ENCODE data around the gene NELL2. TPM values are rescaled to one million over a fixed set of nuclear protein-coding genes. Genes with fewer than 3 reads are reported as not detected.

Gene NELL2
- total RNA-seq, 1 experiment from 2014 or later: 596 TPM

DNA sequence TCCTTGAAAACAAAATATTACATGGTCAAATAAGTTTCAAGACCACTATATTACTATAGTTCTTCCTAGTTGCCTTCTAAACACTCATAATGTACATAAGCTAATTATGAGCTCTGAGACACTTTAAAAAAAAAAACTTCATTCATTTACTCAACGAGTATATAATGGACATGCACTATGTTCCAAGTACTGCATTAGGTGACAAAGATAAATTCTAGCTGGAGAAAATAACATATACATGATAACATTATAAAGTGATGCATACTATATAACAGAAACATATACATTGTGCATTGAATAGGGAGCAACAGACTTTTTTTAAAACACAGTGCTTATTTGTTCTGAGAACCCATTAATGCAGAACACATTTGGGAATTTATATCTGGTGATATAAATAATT is 202.3 kb downstream of the NELL2 start:
- Histone ChIP-seq H3K27ac (ENCODE audit: low read depth, low read length, poor library complexity, severe bottlenecking) (no peak overlapping the region), H3K27me3 (replicated peaks; ENCODE audit: insufficient read depth, low read depth, low read length, poor library complexity) (no peaks in the 10 kb centered on the region), H3K4me3 (ENCODE audit: low read depth, low read length, poor library complexity, severe bottlenecking) (no peak overlapping the region), H3K9me3 (ENCODE audit: low read depth, low read length, poor library complexity, severe bottlenecking) (peaks cover 17% of the 10 kb centered on the region), H3K36me3 (ENCODE audit: insufficient read depth, low read length, poor library complexity, severe bottlenecking) (peaks cover 15% of the 10 kb centered on the region), H3K4me1 (ENCODE audit: insufficient read depth, low read length, poor library complexity, severe bottlenecking) (no peaks in the 10 kb centered on the region)
- BruUV-seq (replicated peaks): no TSS peak
- ChIA-PET CTCF (no interaction called here), POLR2A (ENCODE audit: low non-redundant PET) (no interaction called here)
- TF ChIP-seq, protein P1, sequence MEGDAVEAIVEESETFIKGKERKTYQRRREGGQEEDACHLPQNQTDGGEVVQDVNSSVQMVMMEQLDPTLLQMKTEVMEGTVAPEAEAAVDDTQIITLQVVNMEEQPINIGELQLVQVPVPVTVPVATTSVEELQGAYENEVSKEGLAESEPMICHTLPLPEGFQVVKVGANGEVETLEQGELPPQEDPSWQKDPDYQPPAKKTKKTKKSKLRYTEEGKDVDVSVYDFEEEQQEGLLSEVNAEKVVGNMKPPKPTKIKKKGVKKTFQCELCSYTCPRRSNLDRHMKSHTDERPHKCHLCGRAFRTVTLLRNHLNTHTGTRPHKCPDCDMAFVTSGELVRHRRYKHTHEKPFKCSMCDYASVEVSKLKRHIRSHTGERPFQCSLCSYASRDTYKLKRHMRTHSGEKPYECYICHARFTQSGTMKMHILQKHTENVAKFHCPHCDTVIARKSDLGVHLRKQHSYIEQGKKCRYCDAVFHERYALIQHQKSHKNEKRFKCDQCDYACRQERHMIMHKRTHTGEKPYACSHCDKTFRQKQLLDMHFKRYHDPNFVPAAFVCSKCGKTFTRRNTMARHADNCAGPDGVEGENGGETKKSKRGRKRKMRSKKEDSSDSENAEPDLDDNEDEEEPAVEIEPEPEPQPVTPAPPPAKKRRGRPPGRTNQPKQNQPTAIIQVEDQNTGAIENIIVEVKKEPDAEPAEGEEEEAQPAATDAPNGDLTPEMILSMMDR (conservative IDR thresholded peaks at IDR 0.05; ENCODE audit: low read depth, low read length): no peak
- TF ChIP-seq EZH2 (IDR thresholded peaks at IDR 0.05; ENCODE audit: borderline replicate concordance, low read depth, low read length, poor library complexity, severe bottlenecking): no peak
- no peak for DNase-seq (ENCODE audit: low spot score)
- intact Hi-C loops (cut with micrococcal nuclease; ENCODE audit: unreplicated experiment): no loop called here

DNA sequence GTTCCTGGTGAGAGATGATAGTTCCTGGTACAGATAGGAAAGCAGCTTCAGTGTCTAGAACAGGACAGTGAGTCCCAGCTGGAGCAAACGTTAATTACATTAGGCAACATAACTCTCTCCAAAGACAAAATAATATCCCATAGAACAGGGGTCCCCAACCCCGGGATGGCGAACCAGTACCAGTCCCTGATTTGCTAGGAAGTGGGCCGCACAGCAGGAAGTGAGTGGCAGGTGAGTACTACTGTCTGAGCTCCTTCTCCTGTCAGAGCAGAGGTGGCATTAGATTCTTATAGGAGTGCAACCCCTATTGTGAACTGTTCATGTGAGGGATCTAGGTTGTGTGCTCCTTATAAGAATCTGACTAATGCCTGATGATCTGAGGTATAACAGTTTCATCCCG is 204.1 kb downstream of the NELL2 start:
- intact Hi-C loops (cut with micrococcal nuclease; ENCODE audit: unreplicated experiment): no loop called here
- POLR2A ChIA-PET (ENCODE audit: low non-redundant PET): interaction anchor here (0.6 kb wide), 1 partner anchor 9 kb away, joined by 4 read pairs; no protein-coding TSS in a partner anchor
- H3K27ac ChIP-seq (ENCODE audit: low read depth, low read length, poor library complexity, severe bottlenecking): no peak overlapping the region
- peaks cover 17% of the 10 kb centered on the region for H3K9me3 ChIP-seq (ENCODE audit: low read depth, low read length, poor library complexity, severe bottlenecking)
- H3K4me1 ChIP-seq (ENCODE audit: insufficient read depth, low read length, poor library complexity, severe bottlenecking): no peaks in the 10 kb centered on the region
- H3K4me3 ChIP-seq (ENCODE audit: low read depth, low read length, poor library complexity, severe bottlenecking): no peak overlapping the region
- no peaks in the 10 kb centered on the region for H3K27me3 ChIP-seq (replicated peaks; ENCODE audit: insufficient read depth, low read depth, low read length, poor library complexity)
- no peak for DNase-seq (ENCODE audit: low spot score)
- CTCF ChIA-PET: no interaction called here
- TF ChIP-seq EZH2 (IDR thresholded peaks at IDR 0.05; ENCODE audit: borderline replicate concordance, low read depth, low read length, poor library complexity, severe bottlenecking): no peak
- TF ChIP-seq, protein P1 (conservative IDR thresholded peaks at IDR 0.05; ENCODE audit: low read depth, low read length): no peak
- no TSS peak for BruUV-seq (replicated peaks)
- H3K36me3 ChIP-seq (ENCODE audit: insufficient read depth, low read length, poor library complexity, severe bottlenecking): peaks cover 15% of the 10 kb centered on the region

DNA sequence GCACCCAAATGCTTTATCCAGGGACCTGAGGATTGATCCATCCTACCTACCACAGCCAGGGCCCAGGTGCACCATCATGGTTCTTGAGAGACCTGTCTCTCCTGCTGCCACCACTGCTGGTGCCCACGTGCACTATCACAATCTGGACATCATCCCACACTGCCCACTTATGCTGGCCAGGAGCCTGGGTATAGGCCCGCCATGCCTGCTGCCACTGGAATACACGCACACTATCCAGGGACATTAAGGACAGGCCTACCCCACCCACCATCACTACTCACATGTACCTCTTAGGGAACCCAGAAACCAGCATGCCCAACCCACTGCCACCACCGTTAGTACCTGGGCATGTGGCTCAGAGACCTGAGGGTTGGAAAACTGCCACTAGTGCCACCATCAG is 207.7 kb downstream of the NELL2 start:
- POLR2A ChIA-PET (ENCODE audit: low non-redundant PET): no interaction called here
- no peak for TF ChIP-seq EZH2 (IDR thresholded peaks at IDR 0.05; ENCODE audit: borderline replicate concordance, low read depth, low read length, poor library complexity, severe bottlenecking)
- TF ChIP-seq, protein P1 (conservative IDR thresholded peaks at IDR 0.05; ENCODE audit: low read depth, low read length): no peak
- no peak overlapping the region for H3K4me3 ChIP-seq (ENCODE audit: low read depth, low read length, poor library complexity, severe bottlenecking)
- no peaks in the 10 kb centered on the region for H3K4me1 ChIP-seq (ENCODE audit: insufficient read depth, low read length, poor library complexity, severe bottlenecking)
- no peak for DNase-seq (ENCODE audit: low spot score)
- H3K9me3 ChIP-seq (ENCODE audit: low read depth, low read length, poor library complexity, severe bottlenecking): peaks cover 17% of the 10 kb centered on the region
- H3K27me3 ChIP-seq (replicated peaks; ENCODE audit: insufficient read depth, low read depth, low read length, poor library complexity): no peaks in the 10 kb centered on the region
- intact Hi-C loops (cut with micrococcal nuclease; ENCODE audit: unreplicated experiment): no loop called here
- no peak overlapping the region for H3K27ac ChIP-seq (ENCODE audit: low read depth, low read length, poor library complexity, severe bottlenecking)
- BruUV-seq (replicated peaks): no TSS peak
- peaks cover 31% of the 10 kb centered on the region for H3K36me3 ChIP-seq (ENCODE audit: insufficient read depth, low read length, poor library complexity, severe bottlenecking)
- CTCF ChIA-PET: no interaction called here

All from A673 (cell line).